Ovary (tissue), 9 donors: ENCODE measurements around the gene TIRAP. TPM values are rescaled to one million over a fixed set of nuclear protein-coding genes. Genes with fewer than 3 reads are reported as not detected.

ENCODE experiments used
- DNase-seq, 5 donors: peaks; one replicate each; pipeline ENCODE4 v3.0.0-alpha.2; 2019 to 2020
- H3K27ac ChIP-seq, 2 donors: fragments of 200-600 bp; one replicate each; pipeline versions ENCODE4 v1.5.1 to v1.8.0; 2019 to 2022
- H3K27me3 ChIP-seq: fragments of 200-600 bp; one replicate; pipeline ENCODE4 v1.8.0; 2022
- H3K36me3 ChIP-seq: fragments of 200-600 bp; sonication (generic); one replicate; pipeline ENCODE4 v1.5.1; 2019
- H3K4me1 ChIP-seq: one replicate; pipeline ENCODE4 v1.8.1; 2013; ENCODE audit warnings: mild to moderate bottlenecking, moderate library complexity; ENCODE audit not compliant: insufficient read depth
- H3K4me3 ChIP-seq: fragments of 200-600 bp; sonication (generic); one replicate; pipeline ENCODE4 v1.5.1; 2017
- H3K9me3 ChIP-seq, 2 donors: fragments of 200-600 bp in 1 of 2; sonication (generic) in 1 of 2; one replicate each; pipeline versions ENCODE4 v1.5.1 to v1.8.1; 2013 to 2019; ENCODE audit warnings: mild to moderate bottlenecking in 1 of 2, moderate library complexity in 1 of 2
- EP300 ChIP-seq: sonication (generic); formaldehyde crosslinking; IDR thresholded peaks from one replicate; pipeline ENCODE4 v1.6.1; 2017; ENCODE audit warnings: antibody characterized with exemption
- POLR2A ChIP-seq: fragments of 450-650 bp; IDR thresholded peaks from one replicate; pipeline ENCODE4 v1.6.1; 2017; ENCODE audit warnings: antibody characterized with exemption, mild to moderate bottlenecking, moderate library complexity
- WGBS, 3 donors: extraction: QIAGEN DNeasy Blood & Tissue Kit in 1 of 3; methylation state at CpG; one replicate each; pipeline versions ENCODE4 v1.1.5 to v1.1.7; 2013 to 2017; 5-methylcytosine and 5-hydroxymethylcytosine counted together
- intact Hi-C, 4 donors: fragments of 100-400 bp; cut with DNase I; formaldehyde crosslinking; loops; one replicate each; pipeline versions ENCODE4 v1.11.0 to v1.15.1; 2022 to 2023
- polyA plus RNA-seq, 2 donors: library from polyadenylated mRNA; stranded (reverse); fragments of 200-250 nt in 1 of 2; fragments of 350-450 nt in 1 of 2; fragmentation: Illumina TruSeq in 1 of 2; extraction: RNeasy Lipid Tissue Mini Kit (QIAGEN cat#74804) in 1 of 2; gene quantifications; one replicate each; pipeline ENCODE4 v1.2.3, GENCODE V29; 2013 to 2014
- total RNA-seq, 7 donors: library from RNA; depleted of rRNA in 2 of 7; stranded (reverse); fragments of >200 nt in 2 of 7; fragmentation: NEBNext Ultra II Directional in 3 of 7; extraction: Animal tissue kit (Norgen Biotek cat#: 25700) in 3 of 7; gene quantifications; one replicate each; pipeline versions ENCODE4 v1.1.0 to v1.2.4, GENCODE V29; 2016 to 2023
- TF ChIP-seq, protein P1 (sequence below), 3 donors: fragments of 450-650 bp in 2 of 3; fragments of 200-600 bp in 1 of 3; IDR thresholded peaks; one replicate each; pipeline versions ENCODE4 v1.5.1 to v1.8.0; 2016 to 2022; ENCODE audit warnings: antibody characterized with exemption in 3 of 3, mild to moderate bottlenecking in 1 of 3
- donor health status: DM: no; HTN: no; CAD: no; lungs with moderate emphysema.
- donor health status: DM: no; HTN: no; CAD: no.
- donor health status: Bipolar disorder and iron deficiency.
- donor health status: DM: yes; HTN: yes; CAD: no.
- donor health status: DM: no; HTN: no; CAD: no.
- donor health status: DM: yes; HTN: yes; CAD: no.

Gene TIRAP
- total and polyA plus RNA-seq, 9 donors, result 7.6 to 16.0 (median 14.5) TPM

- H3K4me3 ChIP-seq, result no peak overlapping the region
- no peaks in the 10 kb centered on the region for H3K36me3 ChIP-seq
- H3K27me3 ChIP-seq, result no peaks in the 10 kb centered on the region
- TF ChIP-seq, protein P1, sequence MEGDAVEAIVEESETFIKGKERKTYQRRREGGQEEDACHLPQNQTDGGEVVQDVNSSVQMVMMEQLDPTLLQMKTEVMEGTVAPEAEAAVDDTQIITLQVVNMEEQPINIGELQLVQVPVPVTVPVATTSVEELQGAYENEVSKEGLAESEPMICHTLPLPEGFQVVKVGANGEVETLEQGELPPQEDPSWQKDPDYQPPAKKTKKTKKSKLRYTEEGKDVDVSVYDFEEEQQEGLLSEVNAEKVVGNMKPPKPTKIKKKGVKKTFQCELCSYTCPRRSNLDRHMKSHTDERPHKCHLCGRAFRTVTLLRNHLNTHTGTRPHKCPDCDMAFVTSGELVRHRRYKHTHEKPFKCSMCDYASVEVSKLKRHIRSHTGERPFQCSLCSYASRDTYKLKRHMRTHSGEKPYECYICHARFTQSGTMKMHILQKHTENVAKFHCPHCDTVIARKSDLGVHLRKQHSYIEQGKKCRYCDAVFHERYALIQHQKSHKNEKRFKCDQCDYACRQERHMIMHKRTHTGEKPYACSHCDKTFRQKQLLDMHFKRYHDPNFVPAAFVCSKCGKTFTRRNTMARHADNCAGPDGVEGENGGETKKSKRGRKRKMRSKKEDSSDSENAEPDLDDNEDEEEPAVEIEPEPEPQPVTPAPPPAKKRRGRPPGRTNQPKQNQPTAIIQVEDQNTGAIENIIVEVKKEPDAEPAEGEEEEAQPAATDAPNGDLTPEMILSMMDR (IDR thresholded peaks at IDR 0.05), result no peak
- TF ChIP-seq POLR2A (no peak), EP300 (no peak)
- H3K27ac ChIP-seq, result peak overlapping the region in 1 of 2 donors; percentile 71
- peaks cover 16% of the 10 kb centered on the region for H3K4me1 ChIP-seq
- 61 to 66% (median 63%) methylated on average over 5 of the region's 5 CpGs for WGBS, 3 donors
- peak in 1 of 5 donors; percentile 29 for DNase-seq
- intact Hi-C loops, result loop anchor here in 3 of 4 donors (5.0 to 10.0 kb wide), 3 partner anchors 38 to 115 kb away; partner anchors contain the start of gene ST3GAL4 (in 1 of the 3)
- H3K9me3 ChIP-seq, result no peaks in the 10 kb centered on the region
These were observed 36.5 kb downstream of the TIRAP start for GRCh38 chr11:126319374-126319740.

DNA sequence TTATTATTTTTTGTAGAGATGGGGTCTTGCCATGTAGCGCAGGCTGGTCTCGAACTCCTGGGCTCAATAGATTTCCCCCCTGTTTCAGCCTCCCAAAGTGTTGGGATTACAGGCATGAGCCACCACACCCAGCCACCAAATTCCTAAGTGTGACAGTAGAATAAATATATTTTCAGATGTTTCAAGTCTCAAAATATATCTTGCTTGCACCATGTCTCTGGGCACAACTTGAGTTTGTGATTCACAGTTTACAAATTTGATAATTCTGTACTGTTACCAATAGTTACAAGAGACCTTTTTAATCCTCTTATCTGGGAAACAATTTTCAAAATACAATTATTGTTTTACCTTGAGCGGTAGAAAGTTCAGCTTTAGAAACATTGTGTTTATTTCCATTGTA lies 40.1 kb downstream of the TIRAP start:
- H3K27ac ChIP-seq, result no peak overlapping the region
- no peaks in the 10 kb centered on the region for H3K36me3 ChIP-seq
- 86 to 94% (median 94%) methylated on average over 3 of the region's 3 CpGs for WGBS, 3 donors
- H3K4me1 ChIP-seq, result peaks cover 11% of the 10 kb centered on the region
- no peaks in the 10 kb centered on the region for H3K9me3 ChIP-seq
- H3K27me3 ChIP-seq, result no peaks in the 10 kb centered on the region
- no peak overlapping the region for H3K4me3 ChIP-seq
- intact Hi-C loops, result no loop called here
- TF ChIP-seq, protein P1 (IDR thresholded peaks at IDR 0.05), result no peak
- no peak for TF ChIP-seq POLR2A
- TF ChIP-seq EP300, result no peak
- no peak for DNase-seq

DNA sequence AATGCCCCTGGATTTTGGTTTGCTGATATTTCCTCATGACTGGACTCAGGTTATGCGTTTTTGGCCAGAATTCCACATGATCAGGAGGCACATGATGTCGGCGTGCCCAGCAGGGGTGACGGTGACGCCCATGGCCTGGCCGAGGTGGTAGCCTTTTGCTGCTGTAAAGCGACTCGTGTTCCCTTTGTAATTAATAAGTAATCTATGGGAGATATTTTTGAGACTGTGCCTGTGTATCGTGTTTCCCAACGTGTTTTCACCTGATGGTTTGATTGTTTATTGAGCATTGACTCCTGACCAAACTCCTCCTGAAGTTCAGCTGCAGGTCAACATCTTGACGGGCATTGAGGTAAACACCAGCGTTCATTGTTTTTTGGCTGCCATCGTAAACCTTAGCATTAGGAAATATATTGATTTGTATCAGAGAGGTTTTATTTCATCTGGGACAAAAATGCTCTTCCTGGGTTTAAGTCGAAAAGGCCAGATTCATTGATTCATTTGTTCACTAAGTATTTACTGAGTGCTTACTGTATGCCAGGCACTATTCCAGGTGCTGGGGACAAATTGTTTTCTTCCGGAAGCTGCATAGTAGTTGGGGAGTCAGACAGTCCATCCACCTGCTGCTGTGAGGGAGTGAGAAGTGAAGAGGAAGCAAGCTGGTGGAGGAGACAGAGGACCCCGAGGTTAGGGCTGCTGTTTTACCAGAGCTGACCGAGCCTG lies 44.5 kb downstream of the TIRAP start:
- intact Hi-C loops, result no loop called here
- TF ChIP-seq, protein P1 (IDR thresholded peaks at IDR 0.05), result no peak
- TF ChIP-seq POLR2A (no peak), EP300 (no peak)
- 86 to 87% (median 86%) methylated on average over 17 of the region's 17 CpGs for WGBS, 3 donors
- H3K4me1 ChIP-seq, result peaks cover 5% of the 10 kb centered on the region
- no peaks in the 10 kb centered on the region for H3K9me3 ChIP-seq
- H3K27ac ChIP-seq, result no peak overlapping the region
- H3K4me3 ChIP-seq, result no peak overlapping the region
- DNase-seq, result peak in 1 of 5 donors; percentile 27
- no peaks in the 10 kb centered on the region for H3K27me3 ChIP-seq
- no peaks in the 10 kb centered on the region for H3K36me3 ChIP-seq

- DNase-seq, result peak in 1 of 5 donors; percentile 31
- Histone ChIP-seq H3K27me3 (no peaks in the 10 kb centered on the region), H3K4me1 (peaks cover 6% of the 10 kb centered on the region), H3K36me3 (no peaks in the 10 kb centered on the region), H3K27ac (no peak overlapping the region), H3K9me3 (no peaks in the 10 kb centered on the region), H3K4me3 (no peak overlapping the region)
- no peak for TF ChIP-seq POLR2A
- no peak for TF ChIP-seq EP300
- TF ChIP-seq, protein P1 (IDR thresholded peaks at IDR 0.05), result no peak
- intact Hi-C loops, result no loop called here
- 80 to 84% (median 84%) methylated on average over 20 of the region's 20 CpGs for WGBS, 3 donors
These were observed 45.1 kb downstream of the TIRAP start for GRCh38 chr11:126328001-126328390.
